Retinal pigment epithelial cell (primary cell): Measurements from ENCODE around the gene OPN3.

ENCODE experiments used
- DNase-seq: peaks from one replicate; pipeline ENCODE4 v3.0.0-alpha.2; 2010; ENCODE audit warnings: low read depth
- H3K4me3 ChIP-seq: 2 replicates; pipeline ENCODE4 v1.5.1; 2011; ENCODE audit warnings: mild to moderate bottlenecking, low read length, control low read depth, moderate library complexity
- TF ChIP-seq, protein P1 (sequence below): conservative IDR thresholded peaks from 2 replicates; pipeline ENCODE4 v1.5.1; 2011; ENCODE audit warnings: low read depth, low read length, control low read depth, inconsistent platforms

OPN3 gene

DNA sequence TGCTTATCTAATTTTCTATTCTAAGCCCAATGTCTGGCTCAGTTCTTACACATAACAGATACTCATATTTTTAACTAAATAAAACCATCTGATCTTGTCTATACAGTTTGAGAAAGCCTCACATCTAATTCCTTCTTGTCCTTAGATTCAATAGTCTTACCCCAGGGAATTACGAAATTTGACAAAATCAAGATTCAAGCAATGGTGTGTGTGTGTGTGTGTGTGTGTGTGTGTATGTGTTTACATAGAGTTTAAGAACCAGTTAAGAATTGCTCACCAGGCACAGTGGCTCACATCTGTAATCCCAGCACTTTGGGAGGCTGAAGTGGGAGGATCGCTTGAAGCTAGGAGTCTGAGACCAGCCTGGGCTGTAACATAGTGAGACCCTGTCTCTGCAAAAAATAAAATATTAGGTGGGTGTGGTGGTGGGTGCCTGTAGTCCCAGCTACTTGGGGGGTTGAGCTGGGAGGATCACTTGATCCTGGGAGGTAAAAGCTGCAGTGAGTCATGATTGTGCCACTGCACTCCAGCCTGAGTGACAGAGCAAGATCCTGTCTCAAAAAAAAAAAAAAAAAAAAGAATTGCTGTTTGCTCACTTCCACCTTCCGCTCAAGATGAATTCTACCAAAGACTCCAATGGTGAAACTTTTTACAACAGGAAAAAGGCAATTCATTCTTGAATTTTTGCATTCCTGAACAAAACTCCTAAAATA, 18.1 kb upstream of the OPN3 start:
- H3K4me3 ChIP-seq: no peak overlapping the region
- TF ChIP-seq, protein P1, sequence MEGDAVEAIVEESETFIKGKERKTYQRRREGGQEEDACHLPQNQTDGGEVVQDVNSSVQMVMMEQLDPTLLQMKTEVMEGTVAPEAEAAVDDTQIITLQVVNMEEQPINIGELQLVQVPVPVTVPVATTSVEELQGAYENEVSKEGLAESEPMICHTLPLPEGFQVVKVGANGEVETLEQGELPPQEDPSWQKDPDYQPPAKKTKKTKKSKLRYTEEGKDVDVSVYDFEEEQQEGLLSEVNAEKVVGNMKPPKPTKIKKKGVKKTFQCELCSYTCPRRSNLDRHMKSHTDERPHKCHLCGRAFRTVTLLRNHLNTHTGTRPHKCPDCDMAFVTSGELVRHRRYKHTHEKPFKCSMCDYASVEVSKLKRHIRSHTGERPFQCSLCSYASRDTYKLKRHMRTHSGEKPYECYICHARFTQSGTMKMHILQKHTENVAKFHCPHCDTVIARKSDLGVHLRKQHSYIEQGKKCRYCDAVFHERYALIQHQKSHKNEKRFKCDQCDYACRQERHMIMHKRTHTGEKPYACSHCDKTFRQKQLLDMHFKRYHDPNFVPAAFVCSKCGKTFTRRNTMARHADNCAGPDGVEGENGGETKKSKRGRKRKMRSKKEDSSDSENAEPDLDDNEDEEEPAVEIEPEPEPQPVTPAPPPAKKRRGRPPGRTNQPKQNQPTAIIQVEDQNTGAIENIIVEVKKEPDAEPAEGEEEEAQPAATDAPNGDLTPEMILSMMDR: no peak
- DNase-seq: no peak

DNA sequence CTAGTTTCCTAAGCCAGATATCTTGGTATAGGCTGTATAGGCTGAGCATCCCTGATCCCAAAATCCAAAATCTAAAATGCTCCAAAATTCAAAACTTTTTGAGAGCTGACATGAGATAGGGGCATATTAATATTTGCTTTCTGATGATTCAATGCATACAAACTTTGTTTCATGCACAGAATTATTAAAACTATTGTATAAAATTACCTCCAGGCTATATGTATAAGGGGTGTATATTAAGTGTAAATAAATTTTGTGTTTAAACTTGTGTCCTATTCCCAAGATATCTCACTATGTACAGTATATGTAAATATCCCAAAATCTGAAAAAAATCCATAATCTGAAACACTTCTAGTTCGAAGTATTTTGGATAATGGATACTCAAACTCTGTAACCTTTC, 14.5 kb upstream of the OPN3 start:
- DNase-seq: no peak
- TF ChIP-seq, protein P1: no peak
- no peak overlapping the region for H3K4me3 ChIP-seq

DNA sequence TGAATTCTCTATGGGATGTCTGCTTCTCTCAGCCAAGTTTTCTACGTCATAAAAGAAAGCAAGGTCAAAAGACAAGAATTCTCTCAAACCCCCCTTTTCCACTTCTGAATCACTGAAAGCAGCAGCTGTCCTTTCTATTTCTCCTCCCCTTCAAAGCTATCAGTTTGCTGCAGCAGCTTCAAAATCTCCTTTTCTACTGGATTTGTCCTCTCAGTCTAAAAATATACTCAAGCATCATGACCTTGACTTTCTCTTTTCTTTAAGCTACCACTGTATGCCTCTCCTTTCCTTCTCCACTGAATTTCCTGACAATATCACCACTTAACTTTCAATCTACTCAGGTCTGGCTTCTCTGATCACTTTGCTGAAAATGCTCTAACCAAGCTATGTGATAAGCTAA, 13.8 kb upstream of the OPN3 start:
- DNase-seq: no peak
- TF ChIP-seq, protein P1: no peak
- H3K4me3 ChIP-seq: no peak overlapping the region

DNA sequence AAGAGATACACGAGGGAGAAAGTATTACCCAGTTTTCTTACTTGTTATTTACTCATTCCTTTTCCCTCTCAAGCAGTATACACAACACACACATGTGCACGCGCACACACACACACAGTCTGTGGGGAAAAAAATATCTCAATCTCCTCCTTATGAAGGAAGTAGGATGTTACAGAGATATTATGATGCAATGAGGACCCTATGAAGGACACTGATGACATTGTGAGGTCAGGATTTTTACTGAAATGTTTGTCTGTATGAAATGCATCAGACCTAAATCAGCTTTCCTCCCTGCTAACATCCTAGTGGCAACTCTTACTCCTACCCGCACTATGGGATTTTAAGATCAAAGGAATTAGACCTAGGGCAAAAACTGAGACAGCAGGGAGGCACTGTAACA, 11.8 kb upstream of the OPN3 start, which contains the start of gene WDR64:
Gene WDR64 (plus strand): TSS at position 270 of the 400 bp plus-strand sequence. CDS start 204 bp downstream, outside the sequence.
- TF ChIP-seq, protein P1: no peak
- no peak for DNase-seq
- H3K4me3 ChIP-seq: no peak within 1 kb of the TSS

DNA sequence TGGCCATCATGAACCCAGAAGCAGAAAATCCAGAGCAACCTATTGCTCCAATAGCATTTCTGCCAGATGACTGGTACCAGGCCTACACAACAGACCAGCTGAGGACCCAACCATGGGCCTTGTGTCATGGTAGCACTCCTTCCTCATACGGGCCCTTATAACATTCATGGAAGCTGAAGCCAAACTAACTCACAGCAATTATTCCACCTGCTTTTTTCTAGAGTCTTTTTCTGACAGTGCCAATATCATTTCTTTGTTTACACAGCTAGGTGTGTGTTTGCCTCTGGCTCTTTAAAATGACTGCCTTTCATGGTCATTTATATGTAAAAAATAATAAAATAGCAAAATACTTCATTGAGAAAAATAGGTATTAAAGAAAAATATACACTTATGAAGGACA, 8.0 kb upstream of the OPN3 start:
- DNase-seq: no peak
- no peak overlapping the region for H3K4me3 ChIP-seq
- TF ChIP-seq, protein P1: no peak

DNA sequence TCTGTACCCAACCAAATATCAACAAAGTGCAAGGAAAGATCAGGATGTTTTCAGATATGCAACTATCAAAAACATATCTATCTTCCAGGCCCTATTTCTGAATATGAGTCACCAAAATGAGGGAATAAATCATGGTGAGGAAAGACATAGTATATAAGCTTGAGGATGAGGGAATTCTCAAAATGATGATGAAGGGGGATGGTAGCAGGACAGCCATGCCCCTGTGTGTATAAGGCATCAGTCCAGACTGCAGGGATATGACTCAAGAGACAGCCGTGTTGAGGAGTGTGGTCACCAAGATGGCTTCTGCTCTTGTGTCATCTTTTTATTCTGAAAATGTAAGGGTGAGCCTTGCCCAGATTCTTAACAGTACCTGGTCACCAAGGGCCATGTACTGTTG, 7.5 kb upstream of the OPN3 start:
- no peak overlapping the region for H3K4me3 ChIP-seq
- DNase-seq: no peak
- TF ChIP-seq, protein P1: no peak

DNA sequence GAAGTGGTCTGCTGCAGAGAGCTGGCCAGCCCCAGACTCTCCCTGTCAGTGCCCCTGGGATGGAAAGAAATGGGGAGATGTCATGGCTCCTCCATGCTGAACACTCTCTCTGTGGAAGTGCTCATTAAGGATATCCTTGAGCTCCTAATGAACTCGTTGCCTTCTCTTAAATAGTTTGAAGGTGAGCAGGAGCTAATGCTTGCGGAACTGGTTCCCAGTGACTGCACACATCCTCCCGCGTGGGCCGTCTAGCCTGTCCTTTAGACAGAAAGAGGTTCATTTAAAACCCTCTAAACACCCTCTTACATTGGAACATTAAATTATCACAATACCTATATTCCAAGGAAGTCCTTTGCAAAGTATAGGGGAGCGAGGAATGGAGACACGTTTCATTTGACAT, 6.0 kb upstream of the OPN3 start:
- H3K4me3 ChIP-seq: no peak overlapping the region
- TF ChIP-seq, protein P1: no peak
- DNase-seq: no peak
